SU-DHL-6 (cell line): Measurements from ENCODE around the gene SLC39A11.

Source experiments
- H2AFZ ChIP-seq: fragments of 200-600 bp; sonication (generic); 2 replicates; pipeline ENCODE4 v1.6.1; 2014; ENCODE audit warnings: low read depth, mild to moderate bottlenecking, moderate library complexity, mixed read lengths, antibody characterized with exemption, low read length; ENCODE audit not compliant: severe bottlenecking
- H3F3A ChIP-seq: fragments of 200-600 bp; shearing (Covaris generic); 2 replicates; pipeline ENCODE4 v1.6.0; 2016; ENCODE audit warnings: antibody characterized with exemption, mild to moderate bottlenecking; ENCODE audit not compliant: insufficient read depth
- H3K27ac ChIP-seq: fragments of 200-600 bp; sonication (generic); 2 replicates; pipeline ENCODE4 v1.5.1; 2016; ENCODE audit warnings: low read depth, mild to moderate bottlenecking, low read length, moderate library complexity, mixed read lengths
- H3K27me3 ChIP-seq: fragments of 200-600 bp; sonication (generic), shearing (Covaris generic); 2 replicates; pipeline ENCODE4 v1.6.0; 2014; ENCODE audit warnings: mild to moderate bottlenecking, low read length
- H3K36me3 ChIP-seq: fragments of 200-600 bp; sonication (generic); 2 replicates; pipeline ENCODE4 v1.6.1; 2014; ENCODE audit warnings: mild to moderate bottlenecking, low read length, mixed read lengths
- H3K4me2 ChIP-seq: fragments of 300-600, 200-600 bp; shearing (Covaris generic), sonication (generic); 2 replicates; pipeline ENCODE4 v1.6.0; 2014; ENCODE audit warnings: low read length, low read depth, mild to moderate bottlenecking; ENCODE audit not compliant: poor library complexity, severe bottlenecking
- H3K4me3 ChIP-seq: fragments of 200-600 bp; sonication (generic); 2 replicates; pipeline ENCODE4 v1.5.1; 2014; ENCODE audit warnings: antibody characterized with exemption, low read length, mild to moderate bottlenecking, mixed read lengths; ENCODE audit not compliant: insufficient read depth, poor library complexity, severe bottlenecking
- H3K79me2 ChIP-seq: fragments of 200-600 bp; sonication (generic); 2 replicates; pipeline ENCODE4 v1.6.1; 2014; ENCODE audit warnings: mild to moderate bottlenecking, low read length, moderate library complexity; ENCODE audit not compliant: insufficient read depth
- H3K9ac ChIP-seq: fragments of 200-600 bp; sonication (generic); 2 replicates; pipeline ENCODE4 v1.7.0; 2014; ENCODE audit warnings: mild to moderate bottlenecking, low read length
- H3K9me2 ChIP-seq: fragments of 200-600 bp; sonication (generic); replicated peaks from 2 replicates; pipeline ENCODE4 v1.6.1; 2014; ENCODE audit warnings: low read length; ENCODE audit not compliant: insufficient read depth
- H3K9me3 ChIP-seq: fragments of 200-600 bp; sonication (generic); 2 replicates; pipeline ENCODE4 v1.6.1; 2014; ENCODE audit warnings: low read length, mixed read lengths; ENCODE audit not compliant: insufficient read depth
- H4K20me1 ChIP-seq: fragments of 200-600 bp; sonication (generic); 2 replicates; pipeline ENCODE4 v1.6.1; 2014; ENCODE audit warnings: low read depth, mild to moderate bottlenecking, antibody characterized with exemption, low read length, moderate library complexity, mixed read lengths
- EZH2phosphoT487 ChIP-seq: fragments of 200-600 bp; sonication (generic), shearing (Covaris generic); conservative IDR thresholded peaks from 2 replicates; pipeline ENCODE4 v1.6.1; 2018; ENCODE audit warnings: mild to moderate bottlenecking, antibody characterized with exemption, low read length, moderate library complexity, mixed read lengths
- TF ChIP-seq, protein P1 (sequence below): fragments of 200-600 bp; sonication (generic); IDR thresholded peaks from one replicate; pipeline ENCODE4 v1.5.1; 2017; ENCODE audit warnings: antibody characterized with exemption, mild to moderate bottlenecking, low read length, moderate library complexity; ENCODE audit not compliant: insufficient read depth, poor library complexity, severe bottlenecking

SLC39A11 gene

DNA sequence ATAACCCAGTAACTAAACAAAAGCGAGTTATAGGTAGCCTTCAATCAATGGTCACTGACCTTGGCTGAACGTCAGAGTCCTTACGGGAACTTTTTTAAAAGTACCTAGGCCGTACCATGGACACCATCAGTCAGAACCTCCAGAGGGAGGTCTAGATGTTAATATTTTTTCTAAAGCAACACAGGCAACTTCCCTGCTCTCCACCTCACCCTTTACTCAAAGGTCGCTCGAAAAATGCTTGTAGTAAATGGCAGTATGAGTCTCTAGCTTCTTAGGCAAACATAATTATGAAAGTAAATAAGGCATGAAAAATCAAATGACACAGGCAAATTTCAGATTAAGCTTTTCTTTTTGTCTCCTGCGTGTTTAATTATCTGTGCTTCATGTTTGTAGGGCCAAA lies 82.1 kb downstream of the SLC39A11 start:
- Histone ChIP-seq H3F3A (no peaks in the 10 kb centered on the region), H3K27me3 (no peaks in the 10 kb centered on the region), H3K36me3 (no peaks in the 10 kb centered on the region), H3K4me3 (no peak overlapping the region), H2AFZ (no peak overlapping the region), H3K4me2 (no peak overlapping the region), H3K9me3 (no peaks in the 10 kb centered on the region), H4K20me1 (no peaks in the 10 kb centered on the region), H3K79me2 (no peaks in the 10 kb centered on the region), H3K9ac (no peak overlapping the region), H3K27ac (no peak overlapping the region), H3K9me2 (no peaks in the 10 kb centered on the region)
- TF ChIP-seq, protein P1, sequence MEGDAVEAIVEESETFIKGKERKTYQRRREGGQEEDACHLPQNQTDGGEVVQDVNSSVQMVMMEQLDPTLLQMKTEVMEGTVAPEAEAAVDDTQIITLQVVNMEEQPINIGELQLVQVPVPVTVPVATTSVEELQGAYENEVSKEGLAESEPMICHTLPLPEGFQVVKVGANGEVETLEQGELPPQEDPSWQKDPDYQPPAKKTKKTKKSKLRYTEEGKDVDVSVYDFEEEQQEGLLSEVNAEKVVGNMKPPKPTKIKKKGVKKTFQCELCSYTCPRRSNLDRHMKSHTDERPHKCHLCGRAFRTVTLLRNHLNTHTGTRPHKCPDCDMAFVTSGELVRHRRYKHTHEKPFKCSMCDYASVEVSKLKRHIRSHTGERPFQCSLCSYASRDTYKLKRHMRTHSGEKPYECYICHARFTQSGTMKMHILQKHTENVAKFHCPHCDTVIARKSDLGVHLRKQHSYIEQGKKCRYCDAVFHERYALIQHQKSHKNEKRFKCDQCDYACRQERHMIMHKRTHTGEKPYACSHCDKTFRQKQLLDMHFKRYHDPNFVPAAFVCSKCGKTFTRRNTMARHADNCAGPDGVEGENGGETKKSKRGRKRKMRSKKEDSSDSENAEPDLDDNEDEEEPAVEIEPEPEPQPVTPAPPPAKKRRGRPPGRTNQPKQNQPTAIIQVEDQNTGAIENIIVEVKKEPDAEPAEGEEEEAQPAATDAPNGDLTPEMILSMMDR = no peak
- TF ChIP-seq EZH2phosphoT487 = no peak

GRCh38 chr17:73007407-73007806 lies 85.1 kb downstream of the SLC39A11 start:
- H3K36me3 ChIP-seq = no peaks in the 10 kb centered on the region
- no peak overlapping the region for H3K4me2 ChIP-seq
- TF ChIP-seq, protein P1 = no peak
- TF ChIP-seq EZH2phosphoT487 = no peak
- no peak overlapping the region for H3K9ac ChIP-seq
- no peaks in the 10 kb centered on the region for H3K9me3 ChIP-seq
- no peak overlapping the region for H3K27ac ChIP-seq
- no peaks in the 10 kb centered on the region for H3F3A ChIP-seq
- H3K9me2 ChIP-seq = no peaks in the 10 kb centered on the region
- H4K20me1 ChIP-seq = no peaks in the 10 kb centered on the region
- H3K79me2 ChIP-seq = no peaks in the 10 kb centered on the region
- no peak overlapping the region for H3K4me3 ChIP-seq
- H3K27me3 ChIP-seq = no peaks in the 10 kb centered on the region
- H2AFZ ChIP-seq = no peak overlapping the region

GRCh38 chr17:73005360-73005759 lies 87.1 kb downstream of the SLC39A11 start:
- H3K4me3 ChIP-seq = no peak overlapping the region
- no peaks in the 10 kb centered on the region for H3K36me3 ChIP-seq
- H3K9ac ChIP-seq = no peak overlapping the region
- H3F3A ChIP-seq = no peaks in the 10 kb centered on the region
- no peaks in the 10 kb centered on the region for H3K79me2 ChIP-seq
- H4K20me1 ChIP-seq = no peaks in the 10 kb centered on the region
- TF ChIP-seq, protein P1 = no peak
- TF ChIP-seq EZH2phosphoT487 = no peak
- H2AFZ ChIP-seq = no peak overlapping the region
- H3K27ac ChIP-seq = no peak overlapping the region
- H3K4me2 ChIP-seq = no peak overlapping the region
- no peaks in the 10 kb centered on the region for H3K9me3 ChIP-seq
- H3K9me2 ChIP-seq = no peaks in the 10 kb centered on the region
- H3K27me3 ChIP-seq = no peaks in the 10 kb centered on the region

DNA sequence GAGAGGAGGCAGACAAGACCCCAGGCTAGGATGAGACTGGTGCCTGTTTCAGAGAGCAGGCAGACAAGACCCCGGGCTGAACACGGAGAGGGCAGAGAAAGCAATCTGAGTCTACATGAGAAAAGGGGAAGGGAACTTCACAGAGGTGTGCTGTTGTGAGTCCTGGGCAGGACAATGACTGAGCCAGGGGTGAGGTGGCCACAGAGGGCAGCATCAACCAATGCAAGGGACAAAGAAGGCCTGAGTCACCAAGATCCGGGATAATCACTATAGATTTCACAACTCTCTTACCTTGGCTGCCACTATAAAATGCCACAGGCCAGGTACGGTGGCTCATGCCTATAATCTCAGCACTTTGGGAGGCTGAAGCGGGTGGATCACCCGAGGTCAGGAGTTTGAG lies 89.0 kb downstream of the SLC39A11 start:
- H3K79me2 ChIP-seq = no peaks in the 10 kb centered on the region
- no peaks in the 10 kb centered on the region for H4K20me1 ChIP-seq
- H3K27me3 ChIP-seq = no peaks in the 10 kb centered on the region
- no peaks in the 10 kb centered on the region for H3K36me3 ChIP-seq
- H3F3A ChIP-seq = no peaks in the 10 kb centered on the region
- no peaks in the 10 kb centered on the region for H3K9me3 ChIP-seq
- H2AFZ ChIP-seq = no peak overlapping the region
- no peak overlapping the region for H3K27ac ChIP-seq
- H3K9ac ChIP-seq = no peak overlapping the region
- no peak overlapping the region for H3K4me3 ChIP-seq
- no peak overlapping the region for H3K4me2 ChIP-seq
- no peaks in the 10 kb centered on the region for H3K9me2 ChIP-seq
- TF ChIP-seq, protein P1 = no peak
- TF ChIP-seq EZH2phosphoT487 = no peak
